GM19397 (cell line): ENCODE measurements around the gene AMOT.

ENCODE experiments used
- ATAC-seq: cut with Tn5 transposase; IDR thresholded peaks from one replicate; pipeline ENCODE4 v1.9.1; 2021; ENCODE audit warnings: mild to moderate bottlenecking, moderate library complexity; ENCODE audit not compliant: unreplicated experiment

AMOT gene

GRCh38 chrX:112839856-112840255 is 775 bp downstream of the AMOT start:
- no peak for ATAC-seq

GRCh38 chrX:112837531-112837930 is 3.1 kb downstream of the AMOT start:
- ATAC-seq, result no peak

GRCh38 chrX:112835019-112835418 is 5.6 kb downstream of the AMOT start:
- no peak for ATAC-seq

GRCh38 chrX:112834031-112834845 is 6.4 kb downstream of the AMOT start:
- no peak for ATAC-seq

- ATAC-seq, result no peak
Observed at GRCh38 chrX:112832481-112833095, 8.0 kb downstream of the AMOT start.

GRCh38 chrX:112830540-112830939 is 10.1 kb downstream of the AMOT start:
- no peak for ATAC-seq

- no peak for ATAC-seq
Observed at GRCh38 chrX:112827292-112827903, 13.2 kb downstream of the AMOT start.

GRCh38 chrX:112826023-112826422 is 14.6 kb downstream of the AMOT start:
- ATAC-seq, result no peak

GRCh38 chrX:112822892-112823291 is 17.7 kb downstream of the AMOT start:
- ATAC-seq, result no peak

- no peak for ATAC-seq
Observed at GRCh38 chrX:112820364-112821268, 20.0 kb downstream of the AMOT start.

- ATAC-seq, result no peak
Observed at GRCh38 chrX:112819813-112820212, 20.8 kb downstream of the AMOT start.

- ATAC-seq, result no peak
Observed at GRCh38 chrX:112819008-112819640, 21.5 kb downstream of the AMOT start.

- no peak for ATAC-seq
Observed at GRCh38 chrX:112818114-112819007, 22.3 kb downstream of the AMOT start.

- ATAC-seq, result no peak
Observed at GRCh38 chrX:112816908-112817307, 23.7 kb downstream of the AMOT start.

GRCh38 chrX:112814496-112814895 is 26.1 kb downstream of the AMOT start:
- no peak for ATAC-seq

GRCh38 chrX:112812741-112813140 is 27.9 kb downstream of the AMOT start:
- no peak for ATAC-seq

- no peak for ATAC-seq
Observed at GRCh38 chrX:112808651-112809195, 31.9 kb downstream of the AMOT start.

- ATAC-seq, result no peak
Observed at GRCh38 chrX:112808007-112808406, 32.6 kb downstream of the AMOT start.

GRCh38 chrX:112803060-112803459 is 37.6 kb downstream of the AMOT start:
- ATAC-seq, result no peak
